GM19043 (cell line): ENCODE results near the gene GCNT4.

Source experiments
- ATAC-seq: cut with Tn5 transposase; IDR thresholded peaks from one replicate; pipeline ENCODE4 v1.9.1; 2021; ENCODE audit warnings: low read depth; ENCODE audit not compliant: unreplicated experiment

Gene GCNT4

GRCh38 chr5:75018805-75019587 lies 33.4 kb downstream of the GCNT4 start:
- ATAC-seq: no peak

DNA sequence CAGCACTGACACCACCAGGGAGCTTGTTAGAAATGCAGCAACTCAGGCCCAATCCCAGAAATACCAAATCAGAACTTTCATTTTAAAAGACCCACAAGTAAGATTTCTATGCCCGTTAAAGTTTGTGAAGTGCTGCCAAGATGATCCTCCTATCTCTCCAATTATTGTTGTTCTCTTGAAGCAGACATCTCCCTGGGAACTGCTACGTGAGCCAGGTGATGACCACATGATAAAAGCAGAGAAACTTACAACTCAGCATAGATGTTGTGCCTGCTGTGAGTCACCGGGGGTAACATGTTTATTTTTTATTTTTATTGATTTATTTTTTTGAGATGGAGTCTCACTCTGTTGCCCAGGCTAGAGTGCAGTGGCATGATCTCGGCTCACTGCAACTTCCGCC lies 34.4 kb downstream of the GCNT4 start:
- no peak for ATAC-seq

- ATAC-seq: no peak
Observed at GRCh38 chr5:75016896-75017295, 35.5 kb downstream of the GCNT4 start.

DNA sequence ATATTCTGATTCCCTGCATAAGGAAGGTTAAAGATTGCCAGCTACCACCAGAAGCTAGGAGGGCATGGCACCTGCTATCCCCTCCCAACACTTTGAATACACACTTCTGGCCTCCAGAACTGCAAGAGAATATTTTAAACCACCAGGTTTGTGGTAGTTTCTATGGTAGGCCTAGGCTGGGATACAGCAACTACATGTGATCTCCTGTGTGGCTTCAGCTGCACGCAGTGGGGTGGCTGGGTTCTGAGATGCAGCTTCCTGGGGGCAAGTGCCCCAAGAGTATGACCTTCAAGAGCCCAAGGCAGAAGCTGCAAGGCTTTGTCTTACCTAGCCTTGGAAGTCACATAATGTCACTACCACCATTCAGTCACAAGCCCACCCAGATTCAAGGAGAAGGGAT lies 39.6 kb downstream of the GCNT4 start:
- ATAC-seq: no peak

DNA sequence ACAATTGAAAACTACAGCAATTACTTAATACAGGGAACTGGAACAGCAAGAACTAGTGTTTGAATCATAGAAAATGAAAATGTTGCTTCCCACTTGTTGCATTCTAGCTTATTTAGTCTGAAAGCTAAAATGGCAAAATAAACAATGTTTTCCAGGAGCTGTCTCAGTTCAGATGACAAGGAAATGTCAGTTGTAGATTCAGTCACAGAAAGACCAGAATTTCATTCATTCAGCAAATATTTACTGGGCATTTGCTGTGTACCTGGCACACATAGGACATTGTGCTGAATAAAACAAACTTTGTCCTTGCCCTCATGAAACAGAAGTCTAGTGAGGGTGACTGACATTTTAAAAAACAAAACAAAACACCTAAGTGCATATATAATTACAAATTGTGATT lies 41.5 kb downstream of the GCNT4 start:
- no peak for ATAC-seq

DNA sequence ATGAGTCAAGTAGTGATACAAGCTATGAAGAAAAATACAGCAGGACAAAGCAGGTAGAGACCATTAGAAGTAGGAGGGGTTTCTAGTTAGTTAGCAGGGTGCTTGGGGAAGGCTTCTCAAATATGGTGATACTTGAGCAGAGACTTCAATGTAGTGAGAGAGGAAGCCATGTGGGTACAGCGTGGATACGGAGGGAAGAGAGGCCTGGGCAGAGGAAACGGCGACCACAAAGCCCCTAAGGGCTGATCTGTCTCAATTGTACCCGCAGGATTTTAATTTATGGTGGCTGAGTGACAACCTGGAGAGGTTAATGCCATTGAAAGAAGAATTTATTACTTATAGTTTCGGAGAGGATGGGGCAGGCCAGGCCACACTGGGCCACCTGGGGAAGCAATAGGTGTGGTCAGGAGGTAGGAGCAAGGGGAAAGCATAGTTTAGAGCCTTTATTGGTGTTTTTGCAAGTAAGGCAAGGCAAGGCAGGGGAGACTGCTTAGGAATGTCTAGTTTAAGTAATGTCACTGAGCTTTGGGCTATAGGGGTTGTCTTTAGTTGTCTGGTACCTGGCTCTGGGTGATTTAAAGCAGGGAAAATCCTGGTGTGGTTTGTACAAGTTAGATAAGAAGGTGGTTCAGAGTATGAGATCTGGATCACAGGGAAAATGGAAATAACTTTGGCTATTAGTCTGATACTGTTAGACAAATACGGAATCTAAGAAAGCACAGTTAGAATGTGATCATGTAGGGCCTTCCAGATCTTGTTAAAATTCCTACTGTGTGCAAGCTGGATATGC lies 42.6 kb downstream of the GCNT4 start:
- no peak for ATAC-seq

DNA sequence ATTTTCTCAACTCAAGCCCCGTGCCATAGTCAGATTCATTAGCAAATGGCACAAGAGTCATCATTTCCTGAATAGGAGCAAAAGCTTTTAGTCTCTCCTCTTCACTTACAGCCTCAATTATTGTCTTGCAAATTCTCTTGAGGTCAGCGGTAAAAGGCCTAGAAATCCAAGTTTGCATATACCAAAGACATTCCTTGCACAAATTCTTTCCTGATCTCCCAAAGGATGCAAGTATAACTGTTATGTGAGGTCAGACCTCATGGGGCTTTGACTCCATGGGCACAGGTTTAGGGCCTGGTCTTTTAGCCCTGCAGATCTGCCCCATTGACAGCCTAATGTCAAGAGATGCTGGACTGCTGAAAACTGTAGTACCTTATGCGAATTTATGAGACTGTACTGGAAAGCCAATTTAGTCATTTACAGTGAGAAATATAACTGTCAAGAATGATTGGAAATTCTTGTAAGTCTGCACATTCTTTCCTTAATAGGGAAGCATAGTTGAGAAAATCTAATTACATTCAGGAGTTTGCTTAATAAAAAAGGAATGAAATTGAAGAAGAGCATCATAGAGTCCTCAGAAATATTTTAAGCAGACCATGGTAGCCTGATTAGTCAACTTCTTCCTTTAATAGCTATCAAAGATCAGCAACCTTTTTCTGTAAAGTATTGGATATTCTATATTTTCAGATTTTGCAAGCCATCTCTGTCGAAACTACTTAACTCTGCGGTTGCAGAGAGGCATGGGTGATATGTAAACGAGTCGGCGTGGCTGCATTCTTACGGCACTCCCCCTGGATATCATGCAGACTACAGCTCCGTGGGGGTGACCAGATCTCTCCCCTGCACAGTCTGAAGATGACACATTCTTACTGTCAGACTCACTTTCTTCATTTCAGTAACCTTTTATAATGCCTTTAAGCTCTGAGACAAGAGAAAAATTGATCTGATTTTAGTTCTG lies 45.2 kb downstream of the GCNT4 start:
- ATAC-seq: no peak

GRCh38 chr5:75005561-75005960 lies 46.8 kb downstream of the GCNT4 start:
- no peak for ATAC-seq
